Liver (tissue), 3 donors: Measurements from ENCODE around the gene THADA.

ENCODE experiments used
- GABPA ChIP-seq, 2 donors: IDR thresholded peaks in 1 of 2; conservative IDR thresholded peaks in 1 of 2; 2 replicates each; pipeline ENCODE4 v1.6.1; 2016; ENCODE audit warnings: antibody characterized with exemption in 2 of 2, mild to moderate bottlenecking in 1 of 2, moderate library complexity in 1 of 2
- YY1 ChIP-seq: IDR thresholded peaks from 2 replicates; pipeline ENCODE4 v1.6.1; 2016; ENCODE audit warnings: antibody characterized with exemption, mild to moderate bottlenecking
- TF ChIP-seq, protein P1 (sequence below): fragments of 150-350 bp; IDR thresholded peaks from 2 replicates; pipeline ENCODE4 v1.5.1; 2017; ENCODE audit warnings: improper control_type of control experiment, low read depth, low read length; ENCODE audit not compliant: missing input control
- TF ChIP-seq, protein P2 (sequence below): IDR thresholded peaks from 2 replicates; pipeline ENCODE4 v1.6.1; 2016; ENCODE audit warnings: antibody characterized with exemption
- TF ChIP-seq, protein P3 (sequence below): IDR thresholded peaks from 2 replicates; pipeline ENCODE4 v1.6.1; 2016; ENCODE audit warnings: antibody characterized with exemption, mild to moderate bottlenecking
- donor health status: healthy.
- donor health status: healthy.

DNA sequence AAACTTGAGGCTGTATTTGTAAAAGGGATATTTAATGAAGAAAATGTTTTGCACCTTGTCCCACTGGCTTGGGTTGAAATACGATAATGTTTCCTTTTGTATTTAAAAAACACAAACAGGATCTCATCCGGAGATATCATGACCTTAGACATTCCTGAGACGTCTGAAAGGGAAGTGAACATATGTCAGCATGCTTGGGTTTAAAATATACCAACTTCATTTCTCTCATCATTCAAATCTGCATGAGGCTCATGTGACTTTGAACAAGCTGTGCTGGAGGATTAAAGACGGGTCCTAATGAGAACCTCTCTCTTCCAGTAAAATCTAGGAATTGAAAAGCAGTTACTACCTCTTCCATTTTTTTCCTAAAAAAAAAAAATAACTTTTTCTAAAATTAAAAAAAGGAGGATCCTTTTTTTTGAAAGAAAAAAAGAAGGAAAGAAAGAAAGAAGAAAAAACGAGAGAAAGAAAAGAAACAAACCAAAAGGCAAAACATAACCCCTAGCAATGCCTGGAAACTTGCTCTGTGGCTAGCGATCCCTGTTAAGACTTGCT, 262.7 kb downstream of the THADA start:
- TF ChIP-seq, protein P1, sequence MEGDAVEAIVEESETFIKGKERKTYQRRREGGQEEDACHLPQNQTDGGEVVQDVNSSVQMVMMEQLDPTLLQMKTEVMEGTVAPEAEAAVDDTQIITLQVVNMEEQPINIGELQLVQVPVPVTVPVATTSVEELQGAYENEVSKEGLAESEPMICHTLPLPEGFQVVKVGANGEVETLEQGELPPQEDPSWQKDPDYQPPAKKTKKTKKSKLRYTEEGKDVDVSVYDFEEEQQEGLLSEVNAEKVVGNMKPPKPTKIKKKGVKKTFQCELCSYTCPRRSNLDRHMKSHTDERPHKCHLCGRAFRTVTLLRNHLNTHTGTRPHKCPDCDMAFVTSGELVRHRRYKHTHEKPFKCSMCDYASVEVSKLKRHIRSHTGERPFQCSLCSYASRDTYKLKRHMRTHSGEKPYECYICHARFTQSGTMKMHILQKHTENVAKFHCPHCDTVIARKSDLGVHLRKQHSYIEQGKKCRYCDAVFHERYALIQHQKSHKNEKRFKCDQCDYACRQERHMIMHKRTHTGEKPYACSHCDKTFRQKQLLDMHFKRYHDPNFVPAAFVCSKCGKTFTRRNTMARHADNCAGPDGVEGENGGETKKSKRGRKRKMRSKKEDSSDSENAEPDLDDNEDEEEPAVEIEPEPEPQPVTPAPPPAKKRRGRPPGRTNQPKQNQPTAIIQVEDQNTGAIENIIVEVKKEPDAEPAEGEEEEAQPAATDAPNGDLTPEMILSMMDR, result no peak
- TF ChIP-seq YY1 (no peak), GABPA (IDR thresholded peaks at IDR 0.05 in 1 of 2, conservative IDR thresholded peaks at IDR 0.05 in 1 of 2) (no peak)
- TF ChIP-seq, protein P2, sequence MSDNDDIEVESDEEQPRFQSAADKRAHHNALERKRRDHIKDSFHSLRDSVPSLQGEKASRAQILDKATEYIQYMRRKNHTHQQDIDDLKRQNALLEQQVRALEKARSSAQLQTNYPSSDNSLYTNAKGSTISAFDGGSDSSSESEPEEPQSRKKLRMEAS, result no peak
- TF ChIP-seq, protein P3, sequence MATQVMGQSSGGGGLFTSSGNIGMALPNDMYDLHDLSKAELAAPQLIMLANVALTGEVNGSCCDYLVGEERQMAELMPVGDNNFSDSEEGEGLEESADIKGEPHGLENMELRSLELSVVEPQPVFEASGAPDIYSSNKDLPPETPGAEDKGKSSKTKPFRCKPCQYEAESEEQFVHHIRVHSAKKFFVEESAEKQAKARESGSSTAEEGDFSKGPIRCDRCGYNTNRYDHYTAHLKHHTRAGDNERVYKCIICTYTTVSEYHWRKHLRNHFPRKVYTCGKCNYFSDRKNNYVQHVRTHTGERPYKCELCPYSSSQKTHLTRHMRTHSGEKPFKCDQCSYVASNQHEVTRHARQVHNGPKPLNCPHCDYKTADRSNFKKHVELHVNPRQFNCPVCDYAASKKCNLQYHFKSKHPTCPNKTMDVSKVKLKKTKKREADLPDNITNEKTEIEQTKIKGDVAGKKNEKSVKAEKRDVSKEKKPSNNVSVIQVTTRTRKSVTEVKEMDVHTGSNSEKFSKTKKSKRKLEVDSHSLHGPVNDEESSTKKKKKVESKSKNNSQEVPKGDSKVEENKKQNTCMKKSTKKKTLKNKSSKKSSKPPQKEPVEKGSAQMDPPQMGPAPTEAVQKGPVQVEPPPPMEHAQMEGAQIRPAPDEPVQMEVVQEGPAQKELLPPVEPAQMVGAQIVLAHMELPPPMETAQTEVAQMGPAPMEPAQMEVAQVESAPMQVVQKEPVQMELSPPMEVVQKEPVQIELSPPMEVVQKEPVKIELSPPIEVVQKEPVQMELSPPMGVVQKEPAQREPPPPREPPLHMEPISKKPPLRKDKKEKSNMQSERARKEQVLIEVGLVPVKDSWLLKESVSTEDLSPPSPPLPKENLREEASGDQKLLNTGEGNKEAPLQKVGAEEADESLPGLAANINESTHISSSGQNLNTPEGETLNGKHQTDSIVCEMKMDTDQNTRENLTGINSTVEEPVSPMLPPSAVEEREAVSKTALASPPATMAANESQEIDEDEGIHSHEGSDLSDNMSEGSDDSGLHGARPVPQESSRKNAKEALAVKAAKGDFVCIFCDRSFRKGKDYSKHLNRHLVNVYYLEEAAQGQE, result no peak
